RWPE2 (cell line): ENCODE measurements around the gene CRISP1.

ENCODE experiments used
- ATAC-seq: fragments of 200-7000 bp; cut with Tn5 transposase; 3 replicates; pipeline ENCODE4 v1.9.1; 2021; ENCODE audit warnings: low read depth
- DNase-seq: peaks from one replicate; pipeline ENCODE4 v3.0.0-alpha.2; 2020; ENCODE audit warnings: low spot score
- H3K27ac ChIP-seq: fragments of 450-650 bp; 2 replicates; pipeline ENCODE4 v1.5.1; 2017; ENCODE audit warnings: mild to moderate bottlenecking; ENCODE audit not compliant: poor library complexity, severe bottlenecking
- H3K27me3 ChIP-seq: fragments of 250-450 bp; sonication (Bioruptor Pico); 2 replicates; pipeline ENCODE4 v1.5.1; 2021; ENCODE audit warnings: mild to moderate bottlenecking, moderate library complexity; ENCODE audit not compliant: insufficient read depth, poor library complexity, severe bottlenecking
- H3K36me3 ChIP-seq: fragments of 250-450 bp; sonication (Bioruptor Pico); 2 replicates; pipeline ENCODE4 v1.5.1; 2020; ENCODE audit warnings: low read depth, mild to moderate bottlenecking, moderate library complexity
- H3K4me1 ChIP-seq: fragments of 250-450 bp; sonication (Bioruptor Pico); 2 replicates; pipeline ENCODE4 v1.5.1; 2021; ENCODE audit warnings: mild to moderate bottlenecking, moderate library complexity; ENCODE audit not compliant: insufficient read depth, poor library complexity, severe bottlenecking
- H3K4me3 ChIP-seq: fragments of 250-450 bp; sonication (Bioruptor Pico); 2 replicates; pipeline ENCODE4 v1.5.1; 2021; ENCODE audit warnings: mild to moderate bottlenecking, moderate library complexity; ENCODE audit not compliant: severe bottlenecking
- H3K9me3 ChIP-seq: fragments of 250-450 bp; sonication (Bioruptor Pico); 2 replicates; pipeline ENCODE4 v1.5.1; 2021; ENCODE audit warnings: mild to moderate bottlenecking, moderate library complexity; ENCODE audit not compliant: severe bottlenecking
- TF ChIP-seq, protein P1 (sequence below): fragments of 450-650 bp; IDR thresholded peaks from one replicate; pipeline ENCODE4 v1.5.1; 2017; ENCODE audit warnings: mild to moderate bottlenecking, moderate library complexity; ENCODE audit not compliant: poor library complexity, severe bottlenecking

Gene CRISP1

DNA sequence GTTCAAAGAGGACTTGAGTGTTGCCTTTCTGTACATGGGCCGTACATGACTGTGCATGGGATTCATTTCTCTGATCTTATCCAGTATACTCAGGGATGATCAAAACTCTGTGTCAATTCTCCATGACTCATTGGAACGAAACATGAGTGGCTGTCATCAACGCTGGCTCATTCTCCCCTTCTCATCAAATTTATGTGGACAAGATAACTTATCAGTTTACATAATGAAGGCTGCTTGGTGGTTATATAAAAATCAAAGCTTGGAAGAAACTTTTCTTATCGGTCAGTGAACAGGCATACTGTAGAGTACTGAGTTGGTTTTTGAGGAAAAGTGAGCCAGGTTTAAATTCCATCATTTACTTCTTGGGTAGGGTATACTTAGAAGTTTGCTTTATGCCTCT is 24.9 kb downstream of the CRISP1 start:
- no peak overlapping the region for H3K27ac ChIP-seq
- no peaks in the 10 kb centered on the region for H3K27me3 ChIP-seq
- H3K4me3 ChIP-seq, result no peak overlapping the region
- TF ChIP-seq, protein P1, sequence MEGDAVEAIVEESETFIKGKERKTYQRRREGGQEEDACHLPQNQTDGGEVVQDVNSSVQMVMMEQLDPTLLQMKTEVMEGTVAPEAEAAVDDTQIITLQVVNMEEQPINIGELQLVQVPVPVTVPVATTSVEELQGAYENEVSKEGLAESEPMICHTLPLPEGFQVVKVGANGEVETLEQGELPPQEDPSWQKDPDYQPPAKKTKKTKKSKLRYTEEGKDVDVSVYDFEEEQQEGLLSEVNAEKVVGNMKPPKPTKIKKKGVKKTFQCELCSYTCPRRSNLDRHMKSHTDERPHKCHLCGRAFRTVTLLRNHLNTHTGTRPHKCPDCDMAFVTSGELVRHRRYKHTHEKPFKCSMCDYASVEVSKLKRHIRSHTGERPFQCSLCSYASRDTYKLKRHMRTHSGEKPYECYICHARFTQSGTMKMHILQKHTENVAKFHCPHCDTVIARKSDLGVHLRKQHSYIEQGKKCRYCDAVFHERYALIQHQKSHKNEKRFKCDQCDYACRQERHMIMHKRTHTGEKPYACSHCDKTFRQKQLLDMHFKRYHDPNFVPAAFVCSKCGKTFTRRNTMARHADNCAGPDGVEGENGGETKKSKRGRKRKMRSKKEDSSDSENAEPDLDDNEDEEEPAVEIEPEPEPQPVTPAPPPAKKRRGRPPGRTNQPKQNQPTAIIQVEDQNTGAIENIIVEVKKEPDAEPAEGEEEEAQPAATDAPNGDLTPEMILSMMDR, result no peak
- ATAC-seq (peak; percentile 42; the same call in 1 of the 3 replicates), DNase-seq (no peak)
- H3K9me3 ChIP-seq, result no peaks in the 10 kb centered on the region
- no peaks in the 10 kb centered on the region for H3K36me3 ChIP-seq
- no peaks in the 10 kb centered on the region for H3K4me1 ChIP-seq

DNA sequence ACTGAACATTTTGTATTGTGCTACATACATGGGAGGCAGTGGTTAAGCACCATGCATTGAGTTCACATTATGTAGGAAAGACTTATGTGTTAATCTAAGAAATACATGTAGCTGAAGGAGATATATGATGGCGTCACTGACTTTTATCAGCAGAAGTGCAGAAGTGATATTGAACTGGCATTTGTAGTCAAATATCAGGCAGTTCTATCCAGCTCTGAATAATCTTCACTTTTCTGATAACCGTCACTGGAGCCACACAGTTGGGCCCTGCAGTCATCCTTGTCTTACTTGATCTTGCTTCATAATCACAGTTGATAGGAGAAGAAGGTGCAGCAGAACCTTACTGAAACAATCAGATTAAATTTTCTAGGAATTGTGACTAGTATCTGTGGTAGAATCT is 26.4 kb downstream of the CRISP1 start:
- no peak overlapping the region for H3K4me3 ChIP-seq
- DNase-seq (no peak), ATAC-seq (no peak)
- H3K36me3 ChIP-seq, result no peaks in the 10 kb centered on the region
- no peaks in the 10 kb centered on the region for H3K27me3 ChIP-seq
- no peaks in the 10 kb centered on the region for H3K4me1 ChIP-seq
- H3K27ac ChIP-seq, result no peak overlapping the region
- TF ChIP-seq, protein P1, result no peak
- H3K9me3 ChIP-seq, result no peaks in the 10 kb centered on the region

DNA sequence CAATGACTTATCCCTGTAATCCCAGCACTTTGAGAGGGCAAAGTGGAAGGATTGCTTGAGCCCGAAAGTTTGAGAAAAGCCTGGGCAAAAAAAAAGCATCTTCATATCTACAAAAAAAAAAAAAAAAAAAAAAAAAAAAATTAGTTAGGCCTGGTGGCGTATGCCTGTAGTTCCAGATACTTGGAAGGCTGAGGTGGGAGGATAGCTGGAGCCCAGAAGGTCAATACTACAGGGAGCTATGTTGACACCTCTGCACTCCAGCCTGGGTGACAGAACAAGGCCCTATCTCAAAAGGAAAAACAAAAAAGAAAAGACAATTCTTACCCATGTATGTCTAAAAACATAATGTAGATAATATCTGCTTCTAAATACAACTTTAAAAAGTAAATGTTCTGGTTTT is 27.2 kb downstream of the CRISP1 start:
- no peak overlapping the region for H3K27ac ChIP-seq
- no peak for ATAC-seq

DNA sequence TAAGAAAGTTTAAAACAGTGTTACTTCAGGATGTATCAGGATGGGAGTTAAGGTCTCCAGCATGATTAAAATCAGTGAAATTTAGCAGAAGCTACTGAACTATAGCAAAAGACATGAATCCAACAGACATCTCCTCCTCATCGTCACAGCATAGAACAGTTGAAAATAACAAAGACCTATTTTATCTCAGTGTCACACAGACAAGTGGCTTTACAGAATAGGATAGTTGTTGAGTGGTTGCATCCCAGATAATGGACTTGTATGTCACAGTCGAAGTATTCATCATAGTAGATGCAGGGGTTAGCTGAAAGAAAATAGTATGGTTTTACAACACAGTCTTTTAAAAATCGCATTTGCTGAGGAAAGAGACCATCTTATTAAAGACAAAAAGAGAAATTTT is 31.2 kb downstream of the CRISP1 start:
- no peaks in the 10 kb centered on the region for H3K9me3 ChIP-seq
- no peaks in the 10 kb centered on the region for H3K36me3 ChIP-seq
- TF ChIP-seq, protein P1, result no peak
- ATAC-seq (no peak), DNase-seq (no peak)
- H3K27ac ChIP-seq, result no peak overlapping the region
- H3K27me3 ChIP-seq, result no peaks in the 10 kb centered on the region
- H3K4me1 ChIP-seq, result no peaks in the 10 kb centered on the region
- H3K4me3 ChIP-seq, result no peak overlapping the region

More for the DNA sequence above, 27.2 kb downstream of the CRISP1 start:
- no peaks in the 10 kb centered on the region for H3K4me1 ChIP-seq
- DNase-seq, result no peak
- no peak overlapping the region for H3K4me3 ChIP-seq
- H3K27me3 ChIP-seq, result no peaks in the 10 kb centered on the region
- H3K36me3 ChIP-seq, result no peaks in the 10 kb centered on the region
- TF ChIP-seq, protein P1, result no peak
- H3K9me3 ChIP-seq, result no peaks in the 10 kb centered on the region

DNA sequence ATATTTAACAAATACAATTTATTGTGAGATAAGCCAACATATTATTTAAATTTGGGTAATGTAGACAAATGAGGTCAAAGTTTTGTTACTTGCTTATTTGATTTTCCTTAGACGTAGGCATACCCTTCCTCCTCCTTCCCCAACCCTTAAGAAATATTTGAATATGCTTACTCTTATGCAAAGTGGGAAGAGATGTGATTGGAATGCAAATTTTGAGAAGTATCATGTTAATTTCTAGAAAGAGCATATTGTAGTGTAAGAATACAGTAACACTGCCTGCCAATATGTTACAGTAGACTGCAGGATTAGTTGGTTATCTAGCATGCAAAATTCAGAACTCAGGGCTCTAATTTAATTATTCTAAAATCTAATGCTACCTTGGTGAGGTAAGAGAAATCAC is 32.9 kb downstream of the CRISP1 start:
- no peaks in the 10 kb centered on the region for H3K27me3 ChIP-seq
- ATAC-seq (no peak), DNase-seq (no peak)
- H3K9me3 ChIP-seq, result no peaks in the 10 kb centered on the region
- no peaks in the 10 kb centered on the region for H3K4me1 ChIP-seq
- H3K27ac ChIP-seq, result no peak overlapping the region
- H3K4me3 ChIP-seq, result no peak overlapping the region
- H3K36me3 ChIP-seq, result no peaks in the 10 kb centered on the region
- TF ChIP-seq, protein P1, result no peak
